CD8-positive, alpha-beta memory T cell (primary cell): Measurements from ENCODE around the gene CHST3. TPM values are rescaled to one million over a fixed set of nuclear protein-coding genes. Genes with fewer than 3 reads are reported as not detected.

Experiments used
- CTCF ChIA-PET: fragments of 350-600 bp; sonication (Branson Sonifier 250); formaldehyde crosslinking; loops from one replicate; lab custom pipeline; 2021; ENCODE audit warnings: antibody characterized with exemption; lab: Charles Lee
- POLR2A ChIA-PET: fragments of 350-600 bp; sonication (Branson Sonifier 250); formaldehyde crosslinking; loops from one replicate; lab custom pipeline; 2021; ENCODE audit warnings: antibody characterized with exemption; lab: Charles Lee
- DNase-seq, 5 donors: peaks; one replicate each; pipeline versions ENCODE4 v3.0.0 to v3.0.0-alpha.2; 2020 to 2022; ENCODE audit warnings: mixed read lengths in 1 of 5
- H3K27ac ChIP-seq: one replicate; pipeline ENCODE4 v1.7.0; 2013; ENCODE audit warnings: low read depth, mild to moderate bottlenecking, low read length, moderate library complexity
- H3K27me3 ChIP-seq: 2 replicates; pipeline ENCODE4 v1.7.0; 2013; ENCODE audit warnings: low read length, mild to moderate bottlenecking; ENCODE audit not compliant: insufficient read depth, poor library complexity, severe bottlenecking
- H3K36me3 ChIP-seq: 2 replicates; pipeline ENCODE4 v1.7.0; 2013; ENCODE audit warnings: mild to moderate bottlenecking, low read length, moderate library complexity; ENCODE audit not compliant: insufficient read depth
- H3K4me1 ChIP-seq: 2 replicates; pipeline ENCODE4 v1.7.0; 2013; ENCODE audit warnings: mild to moderate bottlenecking, low read length, moderate library complexity; ENCODE audit not compliant: insufficient read depth
- H3K4me3 ChIP-seq: 2 replicates; pipeline ENCODE4 v1.7.0; 2013; ENCODE audit warnings: mild to moderate bottlenecking, low read length
- H3K9me3 ChIP-seq: 2 replicates; pipeline ENCODE4 v1.7.0; 2013; ENCODE audit warnings: mild to moderate bottlenecking, low read length
- H3K27ac Mint-ChIP-seq, 8 donors: one replicate each; pipeline ENCODE4 v1.8.0; 2020 to 2021; ENCODE audit warnings: mixed read lengths in 8 of 8, mild to moderate bottlenecking in 6 of 8, inconsistent platforms in 3 of 8, moderate library complexity in 3 of 8
- H3K27me3 Mint-ChIP-seq, 2 donors: one replicate each; pipeline ENCODE4 v1.8.0; 2020 to 2021; ENCODE audit warnings: mixed read lengths in 2 of 2, mild to moderate bottlenecking in 1 of 2, moderate library complexity in 1 of 2
- H3K36me3 Mint-ChIP-seq, 3 donors: one replicate each; pipeline ENCODE4 v1.8.0; 2020 to 2021; ENCODE audit warnings: mixed read lengths in 3 of 3, inconsistent platforms in 1 of 3, mild to moderate bottlenecking in 1 of 3
- H3K4me1 Mint-ChIP-seq, 3 donors: one replicate each; pipeline ENCODE4 v1.8.0; 2020 to 2021; ENCODE audit warnings: mixed read lengths in 3 of 3, inconsistent platforms in 1 of 3, mild to moderate bottlenecking in 1 of 3
- H3K4me3 Mint-ChIP-seq, 7 donors: one replicate each; pipeline ENCODE4 v1.8.0; 2020 to 2021; ENCODE audit warnings: mixed read lengths in 7 of 7, mild to moderate bottlenecking in 6 of 7, moderate library complexity in 4 of 7, inconsistent platforms in 2 of 7
- H3K9me3 Mint-ChIP-seq, 5 donors: one replicate each; pipeline ENCODE4 v1.8.0; 2020 to 2022; ENCODE audit warnings: mixed read lengths in 5 of 5, mild to moderate bottlenecking in 3 of 5, moderate library complexity in 2 of 5, inconsistent platforms in 1 of 5
- polyA plus RNA-seq: library from polyadenylated mRNA; unstranded; fragments of 300-500 nt; fragmentation: Illumina TruSeq; gene quantifications from one replicate; pipeline ENCODE4 v1.2.3, GENCODE V29; 2021
- total RNA-seq, 2 experiments: library from RNA; stranded (reverse); gene quantifications; one replicate each; pipeline ENCODE4 v1.2.3, GENCODE V29; 2021

The CHST3 gene
- total and polyA plus RNA-seq, 3 experiments from 2014 or later = 0.07 TPM; not detected in 1

GRCh38 chr10:71996592-71997371, 32.6 kb downstream of the CHST3 start:
- Mint-ChIP-seq H3K4me3 (no peak overlapping the region), H3K4me1 (peaks cover 4 to 6% (median 5%) of the 10 kb centered on the region in 3 donors), H3K27me3 (peaks cover 11 to 18% of the 10 kb centered on the region in 2 donors), H3K27ac (no peak overlapping the region), H3K9me3 (no peaks in the 10 kb centered on the region), H3K36me3 (no peaks in the 10 kb centered on the region)
- H3K27ac ChIP-seq = no peak overlapping the region
- ChIA-PET CTCF (no interaction called here), POLR2A (no interaction called here)
- no peaks in the 10 kb centered on the region for H3K27me3 ChIP-seq
- H3K9me3 ChIP-seq = no peaks in the 10 kb centered on the region
- DNase-seq = no peak
- no peak overlapping the region for H3K4me3 ChIP-seq
- H3K36me3 ChIP-seq = no peaks in the 10 kb centered on the region
- H3K4me1 ChIP-seq = no peaks in the 10 kb centered on the region

- H3K4me3 Mint-ChIP-seq = no peak overlapping the region
Measured at GRCh38 chr10:71998119-71998839, 34.1 kb downstream of the CHST3 start.

GRCh38 chr10:71998840-71999194, 34.6 kb downstream of the CHST3 start:
- Mint-ChIP-seq H3K27ac (no peak overlapping the region), H3K4me3 (no peak overlapping the region), H3K4me1 (peaks cover 4 to 6% (median 5%) of the 10 kb centered on the region in 3 donors), H3K36me3 (no peaks in the 10 kb centered on the region), H3K9me3 (peaks cover 0 to 1% (median 0%) of the 10 kb centered on the region in 5 donors), H3K27me3 (peaks cover 11 to 15% of the 10 kb centered on the region in 2 donors)
- H3K4me3 ChIP-seq = no peak overlapping the region
- POLR2A ChIA-PET = no interaction called here
- H3K27ac ChIP-seq = no peak overlapping the region
- no peaks in the 10 kb centered on the region for H3K36me3 ChIP-seq
- DNase-seq = no peak
- H3K4me1 ChIP-seq = no peaks in the 10 kb centered on the region
- H3K9me3 ChIP-seq = no peaks in the 10 kb centered on the region
- H3K27me3 ChIP-seq = no peaks in the 10 kb centered on the region
- CTCF ChIA-PET = interaction anchor here (1.1 kb wide), 1 partner anchor 14 kb away, joined by 3 read pairs; no protein-coding TSS in a partner anchor

More at GRCh38 chr10:71998119-71998839, 34.1 kb downstream of the CHST3 start:
- Mint-ChIP-seq H3K4me1 (peaks cover 4 to 6% (median 5%) of the 10 kb centered on the region in 3 donors), H3K27ac (no peak overlapping the region), H3K9me3 (peaks cover 0 to 1% (median 0%) of the 10 kb centered on the region in 5 donors), H3K27me3 (peaks cover 11 to 17% of the 10 kb centered on the region in 2 donors), H3K36me3 (no peaks in the 10 kb centered on the region)
- H3K9me3 ChIP-seq = no peaks in the 10 kb centered on the region
- no peak for DNase-seq
- no peaks in the 10 kb centered on the region for H3K4me1 ChIP-seq
- H3K36me3 ChIP-seq = no peaks in the 10 kb centered on the region
- H3K27ac ChIP-seq = no peak overlapping the region
- ChIA-PET CTCF (interaction anchor here (1.1 kb wide), 1 partner anchor 13 kb away, joined by 3 read pairs; no protein-coding TSS in a partner anchor), POLR2A (no interaction called here)
- no peak overlapping the region for H3K4me3 ChIP-seq
- no peaks in the 10 kb centered on the region for H3K27me3 ChIP-seq

- CTCF ChIA-PET = no interaction called here
Measured at GRCh38 chr10:71999360-72000072, 35.3 kb downstream of the CHST3 start.

GRCh38 chr10:72000073-72001032, 36.2 kb downstream of the CHST3 start:
- Histone ChIP-seq H3K4me1 (no peaks in the 10 kb centered on the region), H3K27ac (no peak overlapping the region), H3K4me3 (no peak overlapping the region), H3K36me3 (no peaks in the 10 kb centered on the region), H3K27me3 (no peaks in the 10 kb centered on the region), H3K9me3 (no peaks in the 10 kb centered on the region)
- peaks cover 0 to 1% (median 0%) of the 10 kb centered on the region in 5 donors for H3K9me3 Mint-ChIP-seq
- H3K27me3 Mint-ChIP-seq = peaks cover 11 to 15% of the 10 kb centered on the region in 2 donors
- no peaks in the 10 kb centered on the region for H3K36me3 Mint-ChIP-seq
- POLR2A ChIA-PET = no interaction called here
- DNase-seq = no peak
- H3K4me3 Mint-ChIP-seq = no peak overlapping the region
- peaks cover 4 to 6% (median 5%) of the 10 kb centered on the region in 3 donors for H3K4me1 Mint-ChIP-seq
- CTCF ChIA-PET = no interaction called here
- peak overlapping the region in 1 of 8 donors; percentile 17 for H3K27ac Mint-ChIP-seq

More at GRCh38 chr10:71999360-72000072, 35.3 kb downstream of the CHST3 start:
- Histone ChIP-seq H3K36me3 (no peaks in the 10 kb centered on the region), H3K4me3 (no peak overlapping the region), H3K4me1 (no peaks in the 10 kb centered on the region), H3K9me3 (no peaks in the 10 kb centered on the region), H3K27ac (no peak overlapping the region), H3K27me3 (no peaks in the 10 kb centered on the region)
- no peak overlapping the region for H3K4me3 Mint-ChIP-seq
- no peak for DNase-seq
- H3K27ac Mint-ChIP-seq = peak overlapping the region in 1 of 8 donors; percentile 17
- peaks cover 0 to 1% (median 0%) of the 10 kb centered on the region in 5 donors for H3K9me3 Mint-ChIP-seq
- peaks cover 4 to 6% (median 5%) of the 10 kb centered on the region in 3 donors for H3K4me1 Mint-ChIP-seq
- H3K36me3 Mint-ChIP-seq = no peaks in the 10 kb centered on the region
- POLR2A ChIA-PET = no interaction called here
- H3K27me3 Mint-ChIP-seq = peaks cover 11 to 15% of the 10 kb centered on the region in 2 donors

- Histone ChIP-seq H3K27ac (no peak overlapping the region), H3K4me3 (no peak overlapping the region), H3K27me3 (no peaks in the 10 kb centered on the region), H3K4me1 (no peaks in the 10 kb centered on the region), H3K9me3 (no peaks in the 10 kb centered on the region), H3K36me3 (no peaks in the 10 kb centered on the region)
- peaks cover 11 to 15% of the 10 kb centered on the region in 2 donors for H3K27me3 Mint-ChIP-seq
- H3K4me3 Mint-ChIP-seq = no peak overlapping the region
- ChIA-PET POLR2A (no interaction called here), CTCF (no interaction called here)
- no peak overlapping the region for H3K27ac Mint-ChIP-seq
- H3K9me3 Mint-ChIP-seq = peaks cover 0 to 1% (median 0%) of the 10 kb centered on the region in 5 donors
- peaks cover 4 to 6% (median 5%) of the 10 kb centered on the region in 3 donors for H3K4me1 Mint-ChIP-seq
- no peak for DNase-seq
- H3K36me3 Mint-ChIP-seq = no peaks in the 10 kb centered on the region
Measured at GRCh38 chr10:72001033-72001395, 36.8 kb downstream of the CHST3 start.
